H1 (cell line): ENCODE data around the gene MDK. TPM values are rescaled to one million over a fixed set of nuclear protein-coding genes. Genes with fewer than 3 reads are reported as not detected.
A peak's percentile ranks its signal among the peaks of the same experiment; 100 is the strongest.

ENCODE experiments used
- ATF2 ChIP-seq: IDR thresholded peaks from 2 replicates; pipeline ENCODE4 v1.6.1; 2012; ENCODE audit warnings: low read length, inconsistent platforms
- ATF3 ChIP-seq: IDR thresholded peaks from 2 replicates; pipeline ENCODE4 v1.6.1; 2011; ENCODE audit warnings: low read depth, mild to moderate bottlenecking, low read length; ENCODE audit not compliant: insufficient read depth
- E2F6 ChIP-seq: IDR thresholded peaks from 2 replicates; pipeline ENCODE4 v1.6.1; 2012; ENCODE audit warnings: inconsistent platforms
- EGR1 ChIP-seq: IDR thresholded peaks from 2 replicates; pipeline ENCODE4 v1.6.1; 2011; ENCODE audit warnings: low read depth, low read length, borderline replicate concordance
- EP300 ChIP-seq, 2 experiments: IDR thresholded peaks; 1 replicate in 1 of 2; 2 replicates in 1 of 2; pipeline ENCODE4 v1.6.1; 2011 to 2012; ENCODE audit warnings: low read depth in 2 of 2, low read length in 2 of 2, mild to moderate bottlenecking in 2 of 2, borderline replicate concordance in 1 of 2, inconsistent platforms in 1 of 2, moderate library complexity in 1 of 2
- KDM4A ChIP-seq: IDR thresholded peaks from one replicate; pipeline ENCODE4 v1.7.1; 2012; ENCODE audit warnings: low read depth, mild to moderate bottlenecking, moderate library complexity, low read length, inconsistent platforms; ENCODE audit not compliant: severe bottlenecking
- PHF8 ChIP-seq: fragments of 200-600 bp; sonication (generic); conservative IDR thresholded peaks from 2 replicates; pipeline ENCODE4 v1.7.1; 2012; ENCODE audit warnings: low read depth, mild to moderate bottlenecking, inconsistent platforms, low read length, moderate library complexity
- POLR2AphosphoS5 ChIP-seq: IDR thresholded peaks from 2 replicates; pipeline ENCODE4 v1.6.1; 2011; ENCODE audit warnings: low read depth, low read length
- POU5F1 ChIP-seq: IDR thresholded peaks from 2 replicates; pipeline ENCODE4 v1.6.1; 2011; ENCODE audit warnings: low read depth, mild to moderate bottlenecking, low read length, moderate library complexity
- RAD21 ChIP-seq, 2 experiments: IDR thresholded peaks in 1 of 2; conservative IDR thresholded peaks in 1 of 2; 2 replicates each; pipeline ENCODE4 v1.6.1; 2011; ENCODE audit warnings: low read depth in 2 of 2, low read length in 2 of 2, improper control_type of control experiment in 1 of 2, inconsistent platforms in 1 of 2, mild to moderate bottlenecking in 1 of 2, moderate library complexity in 1 of 2
- RBBP5 ChIP-seq: IDR thresholded peaks from 2 replicates; pipeline ENCODE4 v1.7.1; 2012; ENCODE audit warnings: low read depth, mild to moderate bottlenecking, inconsistent platforms, low read length, moderate library complexity, borderline replicate concordance
- SIN3A ChIP-seq, 2 experiments: IDR thresholded peaks in 1 of 2; conservative IDR thresholded peaks in 1 of 2; 2 replicates each; pipeline ENCODE4 v1.6.1; 2011 to 2012; ENCODE audit warnings: low read length in 2 of 2, improper control_type of control experiment in 1 of 2, low read depth in 1 of 2, mild to moderate bottlenecking in 1 of 2
- SIRT6 ChIP-seq: IDR thresholded peaks from one replicate; pipeline ENCODE4 v1.7.1; 2012; ENCODE audit warnings: low read length, inconsistent platforms
- SP1 ChIP-seq: IDR thresholded peaks from 2 replicates; pipeline ENCODE4 v1.6.1; 2011; ENCODE audit warnings: low read depth, low read length
- TAF7 ChIP-seq: optimal IDR thresholded peaks from 2 replicates; pipeline ENCODE3; 2011; ENCODE audit warnings: low read depth, mild to moderate bottlenecking, inconsistent platforms, low read length, moderate library complexity, borderline replicate concordance
- polyA plus RNA-seq, 7 experiments: library from polyadenylated mRNA; depleted of rRNA in 3 of 7; stranded (reverse) in 5 of 7; unstranded in 2 of 7; fragments of >200 nt in 5 of 7; fragments of 200-250 nt in 2 of 7; gene quantifications; 1 replicate in 5 of 7; 2 replicates in 1 of 7; 4 replicates in 1 of 7; pipeline versions ENCODE4 v1.2.1 to v1.2.3, GENCODE V29; 2011 to 2013; ENCODE audit warnings: missing spikeins in 2 of 7, mixed read lengths in 2 of 7
- total RNA-seq: library from RNA; stranded (reverse); fragmentation: NEBNext Ultra II Directional; extraction: Animal tissue kit (Norgen Biotek cat#: 25700); gene quantifications from 2 replicates; pipeline ENCODE4 v1.2.1, GENCODE V29; 2021

Gene MDK
- total and polyA plus RNA-seq, 2 of the 8 experiments (the other 6 are each of a cell fraction or from before 2014, with no cell fraction given) = 309 to 606 TPM

DNA sequence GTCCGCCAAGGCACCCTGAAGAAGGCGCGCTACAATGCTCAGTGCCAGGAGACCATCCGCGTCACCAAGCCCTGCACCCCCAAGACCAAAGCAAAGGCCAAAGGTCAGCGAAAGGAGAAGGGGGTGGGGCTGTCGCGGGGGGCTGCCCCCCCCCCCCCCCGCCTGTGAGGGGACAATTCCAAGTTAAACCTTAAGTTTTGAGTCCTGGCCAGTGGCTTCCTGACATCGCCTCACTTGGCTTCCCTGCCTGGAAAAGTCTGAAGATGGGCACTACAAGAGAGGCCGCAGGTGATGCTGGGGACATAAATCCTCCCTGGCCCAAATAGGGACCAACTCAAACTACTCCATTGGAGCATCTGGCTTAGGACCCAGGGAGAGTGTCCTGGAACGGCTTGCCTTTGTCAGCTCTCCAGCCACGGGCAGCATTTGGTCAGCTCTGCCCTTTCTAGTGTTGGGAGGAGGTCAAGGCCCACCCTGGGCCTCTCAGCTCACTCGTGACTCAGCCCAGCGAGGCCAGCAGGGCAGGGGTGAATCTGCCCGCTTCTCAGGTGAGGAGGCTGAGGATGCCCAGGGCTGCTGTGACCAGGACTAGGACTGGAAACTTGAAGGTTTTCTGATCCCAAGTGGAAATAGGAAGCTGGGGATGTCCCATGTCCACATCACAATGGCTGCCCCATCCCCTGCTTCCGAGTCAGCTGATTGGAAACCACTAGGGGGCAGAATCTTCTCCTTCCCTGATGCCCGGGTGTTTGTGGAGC lies 1.4 kb downstream of the MDK start (continued):
- no peak for TF ChIP-seq ATF2
- TF ChIP-seq EGR1 = no peak
- no peak for TF ChIP-seq E2F6
- no peak for TF ChIP-seq POU5F1
- TF ChIP-seq POLR2AphosphoS5 = 0 out of 2 replicates have a peak, but pooled peaks have one; percentile 11
- TF ChIP-seq ATF3 = 0 out of 2 replicates have a peak, but pooled peaks have one; percentile 33
- no peak for TF ChIP-seq SIRT6
- TF ChIP-seq KDM4A = no peak
- no peak for TF ChIP-seq TAF7
- TF ChIP-seq RAD21 (IDR thresholded peaks at IDR 0.05 in 1 of 2, conservative IDR thresholded peaks at IDR 0.05 in 1 of 2; ENCODE audit: low read depth in 2 of 2, low read length in 2 of 2) = peak; percentile 36 to 58
- TF ChIP-seq EP300 (IDR thresholded peaks at IDR 0.05; ENCODE audit: borderline replicate concordance in 1 of 2, low read depth in 2 of 2, low read length in 2 of 2) = no peak
- TF ChIP-seq SIN3A (conservative IDR thresholded peaks at IDR 0.05 in 1 of 2, IDR thresholded peaks at IDR 0.05 in 1 of 2; ENCODE audit: low read depth in 1 of 2, low read length in 2 of 2) = no peak
- no peak for TF ChIP-seq PHF8
- TF ChIP-seq SP1 = no peak
- TF ChIP-seq RBBP5 = no peak
